HG03439 (cell line): Measurements from ENCODE around the gene C16orf86.

Experiments used
- ATAC-seq: cut with Tn5 transposase; IDR thresholded peaks from one replicate; pipeline ENCODE4 v1.9.1; 2021; ENCODE audit warnings: mild to moderate bottlenecking, moderate library complexity; ENCODE audit not compliant: unreplicated experiment

The C16orf86 gene

DNA sequence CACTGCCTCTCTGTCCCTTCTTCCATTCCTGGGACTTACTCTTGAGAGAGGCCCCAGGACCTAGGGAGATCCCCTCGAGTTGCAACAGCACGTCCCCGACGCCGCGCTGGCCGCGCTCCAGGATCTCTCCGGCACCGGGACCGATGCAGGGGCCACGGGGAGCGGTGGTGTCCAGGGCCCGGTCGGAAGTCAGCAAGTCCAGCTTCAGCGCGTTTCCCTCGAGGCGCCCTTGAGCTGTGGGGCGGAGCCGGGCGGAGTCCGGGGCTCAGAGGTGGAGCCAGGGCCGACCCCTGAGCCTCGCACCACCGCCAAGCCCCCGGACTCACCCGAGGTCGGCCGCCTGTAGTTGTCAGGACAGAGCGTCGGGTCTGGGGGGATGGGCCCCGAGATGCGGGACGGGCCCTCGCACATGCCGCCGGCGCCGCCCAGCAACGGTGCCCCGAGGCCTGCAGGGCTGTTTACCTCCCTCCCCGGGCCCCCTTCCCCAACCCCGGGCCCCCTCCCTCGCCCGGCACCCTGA is 522 bp upstream of the C16orf86 start:
- peak; percentile 13 for ATAC-seq

DNA sequence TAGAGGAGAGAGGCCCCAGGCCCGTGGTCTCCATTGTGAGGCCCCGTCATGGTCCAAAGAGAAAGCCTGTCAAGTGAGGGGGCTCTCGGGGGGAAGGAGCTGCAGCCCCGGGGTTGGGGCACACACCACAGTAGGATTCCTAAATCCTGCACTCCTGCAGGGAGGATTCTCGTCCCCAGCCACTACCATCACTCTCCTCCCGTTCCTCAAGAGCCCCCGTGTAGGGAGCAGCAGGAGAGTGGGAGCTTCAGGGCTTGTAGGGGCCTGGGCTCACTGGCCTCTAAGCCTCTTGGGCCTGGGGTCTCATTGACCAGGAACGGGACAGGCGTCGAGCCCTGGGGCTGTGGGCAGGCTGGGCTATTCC is 821 bp downstream of the C16orf86 start:
- no peak for ATAC-seq

DNA sequence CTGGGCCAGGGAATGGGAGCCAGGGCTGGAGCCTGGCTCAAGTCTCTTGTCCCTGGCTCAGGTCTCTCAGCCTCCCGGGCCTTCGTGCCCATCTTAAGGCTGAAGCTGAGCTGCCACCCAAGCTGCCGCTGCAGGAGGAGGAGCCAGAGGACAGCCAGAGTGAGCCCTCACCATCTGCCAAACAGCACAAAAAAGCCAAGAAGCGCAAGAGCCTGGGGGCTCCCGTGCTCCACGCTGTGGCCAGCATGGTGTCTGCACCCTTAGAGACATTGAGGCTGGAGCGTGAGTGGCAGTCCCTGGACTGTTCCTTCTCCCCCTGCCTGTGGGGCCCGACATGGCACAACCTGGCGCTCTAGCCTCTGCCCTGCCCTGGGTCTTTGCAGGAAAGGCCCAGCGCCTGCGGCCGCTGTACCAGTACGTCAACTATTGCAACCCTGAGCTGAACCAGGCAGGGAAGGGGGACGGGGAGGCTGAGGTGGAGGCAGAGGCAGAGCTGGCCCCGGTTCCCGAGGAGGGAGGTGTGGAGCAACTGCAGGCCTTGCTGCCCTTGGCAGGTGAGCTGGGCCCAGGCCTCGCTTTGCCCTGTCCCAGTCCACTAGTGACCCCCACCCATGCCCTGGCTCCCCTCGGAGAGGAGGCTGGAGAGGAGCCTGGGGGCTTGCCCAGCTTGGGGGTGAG is 1.3 kb downstream of the C16orf86 start:
- ATAC-seq, result peak; percentile 58

DNA sequence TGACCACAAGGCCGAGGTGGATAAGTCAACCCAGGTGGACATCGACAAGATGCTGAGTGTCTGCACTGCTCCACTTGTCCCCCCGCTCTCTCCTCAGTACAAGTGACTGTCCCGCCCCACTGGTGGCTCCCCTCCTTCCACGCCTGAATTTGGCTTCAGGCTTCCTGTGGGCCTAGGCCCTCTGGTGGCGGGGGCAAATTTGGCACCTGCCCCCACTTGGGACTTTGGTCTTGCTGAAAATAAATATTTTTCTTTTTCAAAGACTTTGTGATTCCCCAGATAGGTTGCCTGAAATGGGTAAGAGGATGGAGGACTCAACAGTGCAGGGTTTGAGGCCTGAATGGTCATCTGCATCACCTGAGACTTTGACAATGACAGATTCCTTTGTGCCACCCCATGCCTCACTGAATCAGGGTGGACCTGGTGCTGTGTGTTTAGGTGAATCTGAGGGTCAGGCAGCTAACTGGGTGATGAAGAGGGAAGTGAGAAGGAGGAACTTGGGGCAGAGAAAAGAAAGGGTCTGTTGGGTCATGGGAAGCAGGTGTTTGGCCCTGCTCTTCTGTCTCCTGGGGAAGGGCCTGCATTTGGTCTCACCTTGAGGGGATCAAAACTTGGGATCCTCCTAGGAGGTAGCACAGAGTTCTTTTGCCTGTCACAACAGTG is 2.0 kb downstream of the C16orf86 start:
- ATAC-seq, result no peak

DNA sequence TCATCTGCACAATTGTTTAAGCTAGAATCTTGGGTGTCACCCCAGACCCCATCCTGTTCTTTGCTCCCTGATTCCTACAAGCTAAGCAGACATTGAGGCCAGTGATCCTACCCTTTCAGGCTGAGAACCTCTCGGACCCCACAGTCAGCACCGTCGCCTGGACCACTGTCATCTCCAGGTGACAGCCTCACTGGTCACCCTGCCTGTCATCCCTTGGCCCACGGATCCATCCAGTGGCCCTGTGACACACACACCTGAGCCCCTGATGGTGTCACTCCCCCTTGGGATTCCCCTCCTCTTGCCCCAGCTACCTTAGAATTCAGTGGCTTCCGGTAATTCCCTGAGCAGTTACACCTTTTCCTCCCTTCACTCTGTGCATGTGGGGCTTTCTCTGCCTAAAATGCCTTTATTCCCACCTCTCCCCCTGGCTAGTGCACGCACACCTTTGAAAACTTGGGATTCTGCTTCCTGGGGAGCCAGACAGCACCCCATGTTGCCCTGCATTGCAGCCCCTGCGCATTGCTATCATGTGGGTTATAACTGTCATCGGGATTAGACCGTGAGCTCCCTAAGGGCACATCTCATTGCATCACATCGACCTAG is 3.0 kb downstream of the C16orf86 start:
- no peak for ATAC-seq

GRCh38 chr16:67672306-67672705 is 5.7 kb downstream of the C16orf86 start:
- no peak for ATAC-seq

GRCh38 chr16:67672739-67673662 is 6.4 kb downstream of the C16orf86 start:
- no peak for ATAC-seq

- no peak for ATAC-seq
Observed at GRCh38 chr16:67673712-67674580, 7.3 kb downstream of the C16orf86 start.

DNA sequence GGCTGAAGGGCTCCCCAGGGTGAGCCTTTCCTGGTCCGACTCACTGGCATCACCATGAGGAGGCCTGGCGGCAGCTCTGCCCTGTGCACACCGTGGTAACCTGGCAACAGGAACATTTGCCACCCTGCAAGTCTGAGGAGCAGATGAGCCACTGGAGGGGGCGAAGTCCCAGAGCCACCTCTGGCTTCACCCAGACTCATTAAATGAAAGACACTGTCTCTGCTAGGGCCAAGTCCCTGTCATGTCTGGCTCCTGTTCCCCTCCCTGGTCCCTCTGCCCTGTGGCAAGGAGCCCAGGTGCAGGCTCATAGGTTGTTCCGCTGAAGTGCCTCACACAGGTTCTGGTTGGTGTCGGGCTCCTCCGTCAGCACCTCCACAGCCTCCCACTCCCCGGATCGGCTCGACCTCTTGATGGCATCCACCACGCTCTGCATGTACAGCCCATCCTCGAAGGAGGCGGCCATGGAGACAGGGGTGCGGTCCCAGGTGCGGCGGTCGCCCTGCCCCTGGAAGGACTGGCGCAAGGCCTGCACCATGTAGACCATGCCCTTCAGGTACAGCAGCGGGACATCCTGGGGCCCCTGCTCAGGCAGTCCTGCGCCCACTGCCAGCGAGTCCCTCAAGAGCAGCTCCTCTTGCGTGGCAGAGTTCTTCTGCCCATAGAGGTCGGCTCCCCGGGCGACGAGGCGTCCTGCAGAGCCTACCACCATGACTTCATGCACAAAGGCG is 8.4 kb downstream of the C16orf86 start:
- ATAC-seq, result no peak

- ATAC-seq, result no peak
Observed at GRCh38 chr16:67675579-67675935, 8.9 kb downstream of the C16orf86 start.

- no peak for ATAC-seq
Observed at GRCh38 chr16:67675999-67676398, 9.4 kb downstream of the C16orf86 start.

DNA sequence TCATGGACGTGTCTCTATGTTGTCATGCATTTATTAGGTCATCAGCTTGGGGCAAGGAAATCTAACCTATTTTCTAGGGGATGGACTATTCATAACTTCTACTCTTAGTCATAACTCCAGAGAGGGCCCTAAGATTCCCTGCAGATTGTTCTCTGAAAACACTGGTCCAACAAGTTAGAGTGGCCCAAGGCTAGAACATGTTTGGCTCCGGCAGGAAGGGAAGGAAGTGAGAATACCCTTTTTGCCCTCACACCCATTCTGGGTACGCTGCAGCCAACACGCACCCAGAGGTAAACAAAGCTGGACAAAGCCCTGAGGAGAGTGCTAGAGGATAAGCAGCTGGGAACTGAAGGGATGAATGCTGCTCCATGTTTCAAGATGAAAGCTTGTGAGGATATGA is 9.9 kb downstream of the C16orf86 start:
- no peak for ATAC-seq

DNA sequence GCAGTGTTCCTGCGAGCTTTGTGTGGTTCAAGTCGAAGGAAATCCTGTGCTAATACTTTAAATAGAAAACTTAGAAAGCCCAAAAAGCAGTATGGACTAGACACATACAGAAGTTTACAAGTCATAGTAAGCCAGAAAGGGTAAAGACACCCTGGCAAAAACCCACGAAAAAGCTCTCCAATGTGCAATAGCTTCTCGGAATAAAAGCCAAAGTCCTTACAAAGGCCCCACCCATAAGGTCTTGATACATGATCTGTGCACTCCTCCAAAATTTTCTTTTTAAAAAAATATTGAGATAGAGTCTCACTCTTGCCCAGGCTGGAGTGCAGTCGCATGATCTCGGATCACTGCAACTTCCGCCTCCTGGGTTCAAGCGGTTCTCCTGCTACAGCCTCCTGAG is 10.3 kb downstream of the C16orf86 start:
- no peak for ATAC-seq

DNA sequence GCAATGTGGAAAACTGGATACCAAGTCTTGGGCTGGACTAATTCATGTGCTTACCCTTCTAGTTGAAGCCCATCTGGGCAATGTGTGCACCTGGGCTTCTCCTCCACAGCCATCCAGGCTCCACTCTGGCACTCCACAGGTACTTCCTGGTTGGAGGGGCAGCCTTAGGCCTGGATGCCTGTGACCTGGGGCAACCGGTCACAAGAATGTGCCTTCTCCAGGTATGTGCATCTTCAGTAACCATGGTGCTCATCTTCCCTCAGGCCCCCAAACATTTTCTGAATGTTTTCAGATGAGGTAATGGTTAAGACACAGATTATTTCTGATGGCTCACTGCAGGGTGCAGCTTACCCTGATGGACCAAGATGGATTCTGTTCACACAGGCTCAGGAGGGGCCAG is 11.1 kb downstream of the C16orf86 start:
- ATAC-seq, result no peak

- ATAC-seq, result no peak
Observed at GRCh38 chr16:67678354-67679023, 11.9 kb downstream of the C16orf86 start.

DNA sequence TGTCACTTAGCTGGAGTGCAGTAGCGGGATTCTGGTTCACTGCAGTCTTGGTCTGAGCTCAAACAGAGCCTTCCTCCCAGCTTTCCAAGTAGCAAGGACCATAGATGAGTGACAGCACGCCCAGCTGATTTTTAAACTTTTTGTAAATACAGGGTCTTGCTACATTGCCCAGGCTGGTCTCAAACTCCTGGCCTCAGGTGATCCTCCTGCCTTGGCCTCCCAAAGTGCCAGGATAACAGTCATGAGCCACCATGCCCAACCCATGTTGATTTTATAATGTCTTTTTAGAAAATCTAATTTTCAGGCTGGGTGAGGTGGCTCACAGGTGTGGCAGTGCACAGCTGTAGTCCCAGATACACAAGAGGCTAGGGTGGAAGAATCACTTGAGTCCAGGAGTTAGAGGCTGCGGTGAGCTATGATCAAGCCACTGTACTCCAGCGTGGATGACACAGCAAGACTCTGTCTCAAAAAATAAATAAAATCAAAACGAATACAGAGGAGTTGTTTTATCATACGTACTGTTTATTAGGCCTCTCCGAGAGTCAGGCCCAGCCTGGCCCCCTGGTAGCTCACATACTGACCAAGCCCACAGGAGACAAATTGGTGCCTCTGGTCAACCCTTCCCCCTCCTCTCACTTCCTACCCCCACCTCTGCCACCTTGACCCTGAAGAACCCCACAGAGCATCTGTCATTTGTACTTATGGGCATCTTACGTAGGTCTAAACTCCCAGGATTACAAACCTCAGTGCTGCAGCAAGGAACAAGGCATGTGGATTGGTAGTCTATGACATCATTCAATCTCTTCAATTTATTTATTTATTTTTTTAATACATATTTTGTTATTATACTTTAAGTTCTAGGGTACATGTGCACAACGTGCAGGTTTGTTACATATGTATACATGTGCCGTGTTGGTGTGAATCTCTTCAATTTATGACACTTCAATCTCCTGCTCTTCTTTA is 13.6 kb downstream of the C16orf86 start:
- no peak for ATAC-seq

DNA sequence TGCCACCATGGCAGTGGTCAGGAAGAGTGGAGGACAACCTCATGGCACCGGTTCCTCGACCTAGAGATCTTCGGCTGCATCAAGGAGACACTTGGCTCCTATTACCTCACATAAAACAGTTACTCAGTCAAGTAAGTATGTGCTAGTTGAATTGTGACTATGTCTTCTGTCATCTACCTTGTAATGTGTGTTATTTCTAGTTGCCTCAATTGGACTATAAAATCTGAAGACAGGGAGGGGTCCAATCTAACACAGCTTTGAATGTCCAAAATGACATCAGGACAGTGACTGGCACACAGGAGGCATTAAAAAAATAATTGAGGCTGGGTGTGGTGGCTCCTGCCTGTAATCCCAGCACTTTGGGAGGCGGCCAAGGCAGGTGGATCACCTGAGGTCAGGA is 17.2 kb downstream of the C16orf86 start:
- ATAC-seq, result no peak
